Breast epithelium (tissue), 3 donors: ENCODE measurements around the gene PCNX1.

Source experiments
- POLR2A ChIP-seq: fragments of 450-650 bp; IDR thresholded peaks from one replicate; pipeline ENCODE4 v1.6.1; 2016; ENCODE audit warnings: antibody characterized with exemption, mild to moderate bottlenecking, moderate library complexity
- POLR2AphosphoS5 ChIP-seq, 3 donors: sonication (generic); formaldehyde crosslinking; IDR thresholded peaks; one replicate each; pipeline ENCODE4 v1.6.1; 2017; ENCODE audit warnings: antibody characterized with exemption in 3 of 3
- TF ChIP-seq, protein P1 (sequence below), 3 donors: fragments of 450-650 bp; IDR thresholded peaks; one replicate each; pipeline ENCODE4 v1.5.1; 2016 to 2017; ENCODE audit warnings: antibody characterized with exemption in 3 of 3, mild to moderate bottlenecking in 3 of 3, moderate library complexity in 3 of 3

- TF ChIP-seq POLR2A (no peak), POLR2AphosphoS5 (IDR thresholded peaks at IDR 0.05) (no peak)
- TF ChIP-seq, protein P1, sequence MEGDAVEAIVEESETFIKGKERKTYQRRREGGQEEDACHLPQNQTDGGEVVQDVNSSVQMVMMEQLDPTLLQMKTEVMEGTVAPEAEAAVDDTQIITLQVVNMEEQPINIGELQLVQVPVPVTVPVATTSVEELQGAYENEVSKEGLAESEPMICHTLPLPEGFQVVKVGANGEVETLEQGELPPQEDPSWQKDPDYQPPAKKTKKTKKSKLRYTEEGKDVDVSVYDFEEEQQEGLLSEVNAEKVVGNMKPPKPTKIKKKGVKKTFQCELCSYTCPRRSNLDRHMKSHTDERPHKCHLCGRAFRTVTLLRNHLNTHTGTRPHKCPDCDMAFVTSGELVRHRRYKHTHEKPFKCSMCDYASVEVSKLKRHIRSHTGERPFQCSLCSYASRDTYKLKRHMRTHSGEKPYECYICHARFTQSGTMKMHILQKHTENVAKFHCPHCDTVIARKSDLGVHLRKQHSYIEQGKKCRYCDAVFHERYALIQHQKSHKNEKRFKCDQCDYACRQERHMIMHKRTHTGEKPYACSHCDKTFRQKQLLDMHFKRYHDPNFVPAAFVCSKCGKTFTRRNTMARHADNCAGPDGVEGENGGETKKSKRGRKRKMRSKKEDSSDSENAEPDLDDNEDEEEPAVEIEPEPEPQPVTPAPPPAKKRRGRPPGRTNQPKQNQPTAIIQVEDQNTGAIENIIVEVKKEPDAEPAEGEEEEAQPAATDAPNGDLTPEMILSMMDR (IDR thresholded peaks at IDR 0.05): no peak
These were observed 129.2 kb downstream of the PCNX1 start for GRCh38 chr14:71036433-71036832.
